Cerebellar nuclear complex (tissue), 1 donor: ENCODE measurements around the gene NRL.
"Not testable (repeated sequence)": the region's sequence is repeated elsewhere in the genome, so short reads cannot be mapped to it uniquely, and the experiment has no call there.

Experiments
- DNase-seq, 2 experiments: peaks; one replicate each; lab custom pipeline; 2025; lab: John Stamatoyannopoulos, UW

The NRL gene

GRCh38 chr14:24123424-24124417 is 9.0 kb upstream of the NRL start:
- no peak for DNase-seq

- no peak for DNase-seq
Observed at GRCh38 chr14:24122898-24123297, 8.1 kb upstream of the NRL start.

GRCh38 chr14:24122416-24122815 is 7.7 kb upstream of the NRL start:
- no peak for DNase-seq

GRCh38 chr14:24121210-24121609 is 6.5 kb upstream of the NRL start:
- no peak for DNase-seq

GRCh38 chr14:24119691-24120090 is 4.9 kb upstream of the NRL start:
- DNase-seq: no peak

- DNase-seq: no peak
Observed at GRCh38 chr14:24117179-24117578, 2.4 kb upstream of the NRL start.

- no peak for DNase-seq
Observed at GRCh38 chr14:24116128-24116814, 1.5 kb upstream of the NRL start.

- no peak for DNase-seq
Observed at GRCh38 chr14:24115422-24116127, 826 bp upstream of the NRL start.

GRCh38 chr14:24113801-24114531 is 783 bp downstream of the NRL start:
- DNase-seq: peak in 1 of 2 experiments; percentile 80

GRCh38 chr14:24113379-24113800 is 1.4 kb downstream of the NRL start:
- DNase-seq: no peak

- no peak for DNase-seq
Observed at GRCh38 chr14:24110523-24110922, 4.2 kb downstream of the NRL start.

GRCh38 chr14:24110060-24110459 is 4.7 kb downstream of the NRL start:
- DNase-seq: no peak

GRCh38 chr14:24108336-24108874 is 6.3 kb downstream of the NRL start:
- DNase-seq: no peak

- DNase-seq: no peak
Observed at GRCh38 chr14:24106672-24107271, 8.0 kb downstream of the NRL start.

- DNase-seq: not testable (repeated sequence)
Observed at GRCh38 chr14:24105609-24106239, 9.0 kb downstream of the NRL start.

- DNase-seq: no peak
Observed at GRCh38 chr14:24103451-24103850, 11.3 kb downstream of the NRL start.

GRCh38 chr14:24102357-24103048 is 12.2 kb downstream of the NRL start:
- DNase-seq: no peak

- no peak for DNase-seq
Observed at GRCh38 chr14:24100982-24101494, 13.7 kb downstream of the NRL start.

- no peak for DNase-seq
Observed at GRCh38 chr14:24100197-24100981, 14.4 kb downstream of the NRL start.
